Astrocyte (in vitro differentiated cells and primary cell): ENCODE results near the gene IQSEC3. TPM values are rescaled to one million over a fixed set of nuclear protein-coding genes. Genes with fewer than 3 reads are reported as not detected.
"Not testable (repeated sequence)": the region's sequence is repeated elsewhere in the genome, so short reads cannot be mapped to it uniquely, and the experiment has no call there.

Experiments used
- DNase-seq: peaks from one replicate; pipeline ENCODE4 v3.0.0-alpha.2; 2010; ENCODE audit warnings: low read depth
- FAIRE-seq: peaks from 2 replicates; lab custom pipeline; 2011; peaks lifted over from hg19 to GRCh38; lab: Jason Lieb, UNC
- H2AFZ ChIP-seq: 2 replicates; pipeline ENCODE4 v1.6.0; 2012; ENCODE audit warnings: low read depth, low read length, inconsistent platforms
- H3K27ac ChIP-seq: 2 replicates; pipeline ENCODE4 v1.5.1; 2011; ENCODE audit warnings: low read depth, low read length, inconsistent platforms
- H3K27me3 ChIP-seq: 2 replicates; pipeline ENCODE4 v1.6.0; 2011; ENCODE audit warnings: low read length, inconsistent platforms; ENCODE audit not compliant: insufficient read depth
- H3K36me3 ChIP-seq: 2 replicates; pipeline ENCODE4 v1.5.1; 2011; ENCODE audit warnings: low read length, inconsistent platforms; ENCODE audit not compliant: insufficient read depth
- H3K4me1 ChIP-seq: 2 replicates; pipeline ENCODE4 v1.5.1; 2011; ENCODE audit warnings: low read length, inconsistent platforms; ENCODE audit not compliant: insufficient read depth
- H3K4me2 ChIP-seq: 2 replicates; pipeline ENCODE4 v1.6.0; 2012; ENCODE audit warnings: low read length, inconsistent platforms
- H3K4me3 ChIP-seq: 2 replicates; pipeline ENCODE4 v1.5.1; 2011; ENCODE audit warnings: low read depth, mild to moderate bottlenecking, low read length, inconsistent platforms; ENCODE audit not compliant: insufficient read depth
- H3K79me2 ChIP-seq: 2 replicates; pipeline ENCODE4 v1.6.0; 2012; ENCODE audit warnings: mild to moderate bottlenecking, low read length, inconsistent platforms; ENCODE audit not compliant: insufficient read depth
- H3K9ac ChIP-seq: 2 replicates; pipeline ENCODE4 v1.6.0; 2012; ENCODE audit warnings: mild to moderate bottlenecking, low read length, inconsistent platforms
- H3K9me3 ChIP-seq: 2 replicates; pipeline ENCODE4 v1.5.1; 2012; ENCODE audit warnings: low read depth, mild to moderate bottlenecking, low read length, inconsistent platforms; ENCODE audit not compliant: insufficient read depth
- H4K20me1 ChIP-seq: 2 replicates; pipeline ENCODE4 v1.6.0; 2012; ENCODE audit warnings: low read length, inconsistent platforms; ENCODE audit not compliant: insufficient read depth
- H3K27ac Mint-ChIP-seq: one replicate; pipeline ENCODE4 v1.8.0; 2021; ENCODE audit warnings: mild to moderate bottlenecking, mixed read lengths; ENCODE audit not compliant: unreplicated experiment
- H3K27me3 Mint-ChIP-seq: one replicate; pipeline ENCODE4 v1.8.0; 2021; ENCODE audit warnings: low read depth, mixed read lengths; ENCODE audit not compliant: unreplicated experiment
- H3K36me3 Mint-ChIP-seq: one replicate; pipeline ENCODE4 v1.8.0; 2021; ENCODE audit warnings: low read depth, mixed read lengths; ENCODE audit not compliant: unreplicated experiment
- H3K4me1 Mint-ChIP-seq: one replicate; pipeline ENCODE4 v1.8.0; 2021; ENCODE audit warnings: low read depth, mixed read lengths; ENCODE audit not compliant: unreplicated experiment
- H3K4me3 Mint-ChIP-seq: one replicate; pipeline ENCODE4 v1.8.0; 2021; ENCODE audit warnings: mild to moderate bottlenecking, moderate library complexity, mixed read lengths; ENCODE audit not compliant: unreplicated experiment
- H3K9me3 Mint-ChIP-seq: one replicate; pipeline ENCODE4 v1.8.0; 2021; ENCODE audit warnings: mild to moderate bottlenecking, mixed read lengths; ENCODE audit not compliant: unreplicated experiment
- EZH2 ChIP-seq: IDR thresholded peaks from 2 replicates; pipeline ENCODE4 v1.6.1; 2012; ENCODE audit warnings: mild to moderate bottlenecking, low read length, inconsistent platforms; ENCODE audit not compliant: insufficient read depth
- total RNA-seq: library from RNA; stranded (reverse); gene quantifications from 2 replicates; pipeline ENCODE4 v1.2.1, GENCODE V29; 2021
- TF ChIP-seq, protein P1 (sequence below): IDR thresholded peaks from 2 replicates; pipeline ENCODE4 v1.5.1; 2011; ENCODE audit warnings: low read depth, mild to moderate bottlenecking, inconsistent platforms, low read length, moderate library complexity; ENCODE audit not compliant: insufficient read depth

Gene IQSEC3
- total RNA-seq, 1 donor from 2014 or later, result 0.34 TPM

DNA sequence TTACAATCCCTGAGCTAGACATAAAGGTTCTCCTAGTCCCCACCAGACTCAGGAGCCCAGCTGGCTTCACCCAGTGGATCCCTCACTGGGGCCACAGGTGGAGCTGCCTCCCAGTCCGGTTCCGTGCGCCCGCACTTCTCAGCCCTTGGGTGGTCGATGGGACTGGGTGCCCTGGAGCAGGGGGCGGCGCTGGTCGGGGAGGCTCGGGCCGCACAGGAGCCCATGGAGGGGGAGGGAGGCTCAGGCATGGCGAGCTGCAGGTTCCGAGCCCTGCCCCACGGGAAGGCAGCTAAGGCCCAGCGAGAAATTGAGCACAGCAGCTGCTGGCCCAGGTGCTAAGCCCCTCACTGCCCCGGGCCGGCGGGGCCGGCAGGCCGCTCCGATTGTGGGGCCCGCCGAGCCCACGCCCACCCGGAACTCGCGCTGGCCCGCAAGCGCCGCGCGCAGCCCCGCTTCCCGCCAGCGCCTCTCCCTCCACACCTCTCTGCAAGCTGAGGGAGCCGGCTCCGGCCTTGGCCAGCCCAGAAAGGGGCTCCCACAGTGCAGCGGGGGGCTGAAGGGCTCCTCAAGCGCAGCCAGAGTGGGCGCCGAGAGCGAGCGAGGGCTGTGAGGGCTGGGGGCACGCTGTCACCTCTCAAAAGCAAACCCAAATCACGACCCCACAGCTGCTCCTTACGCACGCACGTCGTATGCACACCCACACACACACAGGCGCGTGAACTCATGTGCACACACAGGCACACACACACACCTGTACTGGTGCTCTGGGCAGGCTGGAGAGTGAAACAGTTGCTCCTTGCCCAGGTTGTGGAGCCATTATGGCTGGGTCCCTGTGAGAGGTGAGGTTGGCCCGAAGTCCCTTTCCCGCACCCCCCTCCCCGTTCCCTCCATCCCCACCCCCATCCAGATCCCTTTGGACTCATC lies 121.7 kb downstream of the IQSEC3 start:
- not testable (repeated sequence) for H4K20me1 ChIP-seq, DNase-seq, H3K79me2 ChIP-seq, H3K4me3 ChIP-seq, H3K4me1 ChIP-seq, H3K9me3 ChIP-seq, H3K27ac Mint-ChIP-seq, H3K4me1 Mint-ChIP-seq, H3K27me3 ChIP-seq, H3K27ac ChIP-seq, H3K36me3 ChIP-seq, FAIRE-seq, H3K9me3 Mint-ChIP-seq
- Mint-ChIP-seq H3K27me3 (peaks cover 34% of the 10 kb centered on the region), H3K4me3 (peak overlapping the region; percentile 74), H3K36me3 (peaks cover 11% of the 10 kb centered on the region)
- Histone ChIP-seq H2AFZ (peak overlapping the region; percentile 96), H3K4me2 (peak overlapping the region; percentile 95), H3K9ac (peak overlapping the region; percentile 31)

DNA sequence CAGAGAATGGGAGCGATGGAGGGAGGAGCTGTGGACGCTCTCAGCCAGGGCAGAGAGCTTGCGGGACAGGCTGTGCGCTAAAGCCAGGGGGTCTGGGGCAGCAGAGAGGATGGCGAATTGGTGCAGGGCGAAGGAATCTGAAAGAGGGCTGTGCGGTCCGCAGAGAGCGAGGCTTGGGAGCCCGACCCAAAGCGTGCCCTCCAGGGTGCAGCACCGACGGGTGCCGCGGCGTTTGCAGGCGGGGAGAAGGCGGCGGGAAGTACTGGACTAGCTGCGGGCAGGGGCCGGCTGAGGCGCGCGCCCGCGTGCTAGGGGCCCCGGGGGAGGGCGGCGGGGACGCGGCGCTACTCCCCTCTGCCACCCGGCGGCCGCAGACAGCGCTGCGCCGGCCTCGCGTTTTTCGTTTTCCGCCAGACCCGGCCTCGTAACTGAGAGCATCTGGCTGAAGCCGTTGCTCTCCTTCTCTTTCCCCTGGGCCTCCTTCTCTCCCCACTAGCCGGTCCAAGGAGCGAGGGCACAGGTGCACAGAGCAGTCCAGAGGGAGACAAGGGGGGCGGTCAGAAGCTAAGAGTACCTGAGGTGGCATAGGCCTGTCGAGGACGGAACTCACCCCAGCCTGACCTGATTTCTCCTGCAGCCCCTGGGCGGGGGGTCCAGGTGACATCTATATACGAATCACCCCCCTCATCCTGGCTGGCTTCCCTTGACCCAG lies 122.5 kb downstream of the IQSEC3 start:
- no peak overlapping the region for H3K27ac Mint-ChIP-seq
- H3K4me3 Mint-ChIP-seq, result peak overlapping the region; percentile 74
- Histone ChIP-seq H3K36me3 (no peaks in the 10 kb centered on the region), H3K79me2 (no peaks in the 10 kb centered on the region), H4K20me1 (no peaks in the 10 kb centered on the region), H3K27me3 (peaks cover 8% of the 10 kb centered on the region), H2AFZ (peak overlapping the region; percentile 96), H3K9ac (peak overlapping the region; percentile 38), H3K4me3 (peak overlapping the region; percentile 39), H3K4me2 (peak overlapping the region; percentile 95), H3K27ac (no peak overlapping the region), H3K9me3 (no peaks in the 10 kb centered on the region), H3K4me1 (peaks cover 3% of the 10 kb centered on the region)
- H3K27me3 Mint-ChIP-seq, result peaks cover 42% of the 10 kb centered on the region
- no peak for FAIRE-seq
- peak; percentile 13 for DNase-seq
- peaks cover 3% of the 10 kb centered on the region for H3K9me3 Mint-ChIP-seq
- peaks cover 1% of the 10 kb centered on the region for H3K4me1 Mint-ChIP-seq
- peaks cover 11% of the 10 kb centered on the region for H3K36me3 Mint-ChIP-seq
- TF ChIP-seq, protein P1, sequence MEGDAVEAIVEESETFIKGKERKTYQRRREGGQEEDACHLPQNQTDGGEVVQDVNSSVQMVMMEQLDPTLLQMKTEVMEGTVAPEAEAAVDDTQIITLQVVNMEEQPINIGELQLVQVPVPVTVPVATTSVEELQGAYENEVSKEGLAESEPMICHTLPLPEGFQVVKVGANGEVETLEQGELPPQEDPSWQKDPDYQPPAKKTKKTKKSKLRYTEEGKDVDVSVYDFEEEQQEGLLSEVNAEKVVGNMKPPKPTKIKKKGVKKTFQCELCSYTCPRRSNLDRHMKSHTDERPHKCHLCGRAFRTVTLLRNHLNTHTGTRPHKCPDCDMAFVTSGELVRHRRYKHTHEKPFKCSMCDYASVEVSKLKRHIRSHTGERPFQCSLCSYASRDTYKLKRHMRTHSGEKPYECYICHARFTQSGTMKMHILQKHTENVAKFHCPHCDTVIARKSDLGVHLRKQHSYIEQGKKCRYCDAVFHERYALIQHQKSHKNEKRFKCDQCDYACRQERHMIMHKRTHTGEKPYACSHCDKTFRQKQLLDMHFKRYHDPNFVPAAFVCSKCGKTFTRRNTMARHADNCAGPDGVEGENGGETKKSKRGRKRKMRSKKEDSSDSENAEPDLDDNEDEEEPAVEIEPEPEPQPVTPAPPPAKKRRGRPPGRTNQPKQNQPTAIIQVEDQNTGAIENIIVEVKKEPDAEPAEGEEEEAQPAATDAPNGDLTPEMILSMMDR, result peak; percentile 25
- TF ChIP-seq EZH2, result no peak

DNA sequence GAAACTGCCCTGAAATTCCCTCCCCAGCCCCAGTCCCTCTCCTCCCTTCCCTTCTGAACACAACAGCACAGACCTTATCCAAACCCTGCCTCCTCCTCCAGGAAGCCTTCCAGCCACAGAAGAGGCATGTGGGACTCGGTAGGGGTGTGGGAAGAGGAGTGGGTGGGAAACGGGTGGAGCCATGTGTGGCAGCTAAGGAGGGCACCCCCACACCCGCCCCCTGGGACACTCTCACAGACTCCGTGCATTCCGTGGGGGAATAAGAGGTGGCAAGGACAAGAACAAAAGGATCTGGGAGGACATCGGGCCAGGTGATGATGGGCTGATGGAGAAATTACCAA lies 123.0 kb downstream of the IQSEC3 start:
- Histone ChIP-seq H3K4me2 (peak overlapping the region; percentile 95), H3K79me2 (no peaks in the 10 kb centered on the region), H3K4me1 (peaks cover 3% of the 10 kb centered on the region), H3K27ac (no peak overlapping the region), H4K20me1 (no peaks in the 10 kb centered on the region), H3K9ac (peak overlapping the region; percentile 38), H3K27me3 (peaks cover 10% of the 10 kb centered on the region), H3K9me3 (no peaks in the 10 kb centered on the region), H3K4me3 (no peak overlapping the region), H3K36me3 (no peaks in the 10 kb centered on the region), H2AFZ (peak overlapping the region; percentile 96)
- Mint-ChIP-seq H3K27ac (no peak overlapping the region), H3K4me3 (peak overlapping the region; percentile 34), H3K9me3 (peaks cover 3% of the 10 kb centered on the region), H3K36me3 (peaks cover 11% of the 10 kb centered on the region), H3K4me1 (peaks cover 1% of the 10 kb centered on the region), H3K27me3 (peaks cover 46% of the 10 kb centered on the region)
- TF ChIP-seq, protein P1, result no peak
- TF ChIP-seq EZH2, result no peak
- DNase-seq (no peak), FAIRE-seq (no peak)
